ENCODE data around the gene SHROOM3. TPM values are rescaled to one million over a fixed set of nuclear protein-coding genes. Genes with fewer than 3 reads are reported as not detected.
A peak's percentile ranks its signal among the peaks of the same experiment; 100 is the strongest.

SHROOM3 gene
- total and polyA plus RNA-seq, 10 donors: 0.37 to 23.9 (median 8.3) TPM

DNA sequence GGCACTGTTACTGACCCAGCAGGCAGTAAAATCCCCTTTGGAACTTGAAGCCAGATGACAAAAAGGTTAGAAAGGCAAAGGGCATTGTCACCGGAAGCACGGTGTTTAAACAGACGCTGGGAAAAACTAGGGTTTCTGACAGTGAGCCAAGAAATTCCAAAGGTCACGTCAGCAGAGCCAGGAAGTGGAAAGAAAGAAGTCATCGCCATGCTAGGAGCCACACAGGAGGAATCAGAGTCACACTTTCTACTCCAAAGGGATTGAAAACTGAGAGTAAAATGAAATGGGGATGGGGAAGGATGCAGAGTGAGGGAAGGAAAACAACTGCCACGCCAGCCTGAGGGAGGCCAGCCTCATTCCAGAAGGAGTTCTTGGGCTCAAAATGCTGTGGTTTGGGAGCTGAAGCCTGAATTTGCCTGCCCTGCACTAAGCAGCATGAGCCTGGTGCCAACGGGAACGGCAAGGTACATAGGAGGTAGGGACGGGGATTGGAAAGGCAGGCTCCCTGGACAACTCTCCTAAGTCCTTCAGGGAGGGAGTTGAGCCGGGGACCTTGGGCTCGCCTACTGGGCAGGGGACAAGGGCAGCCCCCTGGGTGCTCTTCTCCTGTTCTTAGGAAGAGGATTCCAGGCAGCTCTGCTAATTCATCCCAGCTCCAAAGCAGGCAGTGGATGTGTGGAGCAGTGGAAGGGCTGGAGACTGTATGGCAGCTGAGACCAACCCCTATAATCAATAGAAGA is 396.1 kb downstream of the SHROOM3 start:
- no peak overlapping the region for H3K4me3 ChIP-seq
- intact Hi-C loops (cut with DNase I; ENCODE audit: low total_unique reads): no loop called here

DNA sequence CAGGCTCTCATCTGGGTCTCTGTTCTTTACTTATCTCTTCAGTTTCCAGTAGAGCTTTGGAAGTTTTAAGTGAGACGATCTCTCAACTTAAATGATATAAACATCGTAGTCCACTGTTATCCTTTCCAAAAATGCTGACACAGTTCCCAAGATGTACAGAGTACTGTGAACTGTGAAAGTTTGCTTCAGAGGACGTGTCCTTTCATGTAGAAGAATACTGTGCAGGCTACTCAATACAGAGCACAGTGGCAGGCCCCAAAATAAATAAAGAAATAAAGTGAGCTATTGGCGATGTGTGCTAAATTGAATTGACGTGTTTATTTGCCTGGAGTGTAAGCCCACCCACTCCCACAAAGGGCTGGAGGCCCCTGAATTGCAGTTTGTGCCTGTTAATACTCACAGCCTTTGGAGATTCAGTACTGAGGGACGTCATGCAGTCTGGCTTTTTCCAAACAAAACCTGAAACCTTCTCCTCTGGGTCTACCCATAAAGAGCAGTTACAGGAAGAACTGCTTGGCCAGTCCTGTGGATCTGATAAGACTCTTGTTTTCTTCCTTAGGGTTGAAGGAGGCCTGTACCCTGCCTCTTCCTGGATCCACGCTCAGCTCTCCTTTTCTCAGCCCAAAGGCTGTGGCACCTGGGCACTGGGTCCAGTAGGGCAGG is 396.8 kb downstream of the SHROOM3 start:
- Histone ChIP-seq H3K27me3 (replicated peaks in 1 of 7) (no peaks in the 10 kb centered on the region), H3K4me1 (peaks cover 0 to 21% (median 3%) of the 10 kb centered on the region in 6 donors), H3K9me3 (no peaks in the 10 kb centered on the region), H3K36me3 (no peaks in the 10 kb centered on the region), H3K4me3 (no peak overlapping the region), H3K27ac (peak overlapping the region in 7 of 8 donors; percentile 15 to 74 (median 69))
- 68 to 80% (median 71%) methylated on average over 7 of the region's 7 CpGs for WGBS, 5 donors
- TF ChIP-seq, protein P1, sequence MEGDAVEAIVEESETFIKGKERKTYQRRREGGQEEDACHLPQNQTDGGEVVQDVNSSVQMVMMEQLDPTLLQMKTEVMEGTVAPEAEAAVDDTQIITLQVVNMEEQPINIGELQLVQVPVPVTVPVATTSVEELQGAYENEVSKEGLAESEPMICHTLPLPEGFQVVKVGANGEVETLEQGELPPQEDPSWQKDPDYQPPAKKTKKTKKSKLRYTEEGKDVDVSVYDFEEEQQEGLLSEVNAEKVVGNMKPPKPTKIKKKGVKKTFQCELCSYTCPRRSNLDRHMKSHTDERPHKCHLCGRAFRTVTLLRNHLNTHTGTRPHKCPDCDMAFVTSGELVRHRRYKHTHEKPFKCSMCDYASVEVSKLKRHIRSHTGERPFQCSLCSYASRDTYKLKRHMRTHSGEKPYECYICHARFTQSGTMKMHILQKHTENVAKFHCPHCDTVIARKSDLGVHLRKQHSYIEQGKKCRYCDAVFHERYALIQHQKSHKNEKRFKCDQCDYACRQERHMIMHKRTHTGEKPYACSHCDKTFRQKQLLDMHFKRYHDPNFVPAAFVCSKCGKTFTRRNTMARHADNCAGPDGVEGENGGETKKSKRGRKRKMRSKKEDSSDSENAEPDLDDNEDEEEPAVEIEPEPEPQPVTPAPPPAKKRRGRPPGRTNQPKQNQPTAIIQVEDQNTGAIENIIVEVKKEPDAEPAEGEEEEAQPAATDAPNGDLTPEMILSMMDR (IDR thresholded peaks at IDR 0.05 in 8 of 11, conservative IDR thresholded peaks at IDR 0.05 in 3 of 11): no peak
- TF ChIP-seq POLR2A (IDR thresholded peaks at IDR 0.05) (no peak), POLR2AphosphoS5 (IDR thresholded peaks at IDR 0.05) (no peak)
- intact Hi-C loops (cut with DNase I; ENCODE audit: low total_unique reads): no loop called here
- DNase-seq: no peak

More for the DNA sequence above, 396.1 kb downstream of the SHROOM3 start:
- Histone ChIP-seq H3K27me3 (replicated peaks in 1 of 7) (no peaks in the 10 kb centered on the region), H3K9me3 (no peaks in the 10 kb centered on the region), H3K27ac (peak overlapping the region; percentile 15 to 74 (median 67)), H3K36me3 (no peaks in the 10 kb centered on the region), H3K4me1 (peaks cover 0 to 21% (median 3%) of the 10 kb centered on the region in 6 donors)
- peak in 1 of 3 donors; percentile 58 for TF ChIP-seq POLR2AphosphoS5 (IDR thresholded peaks at IDR 0.05)
- TF ChIP-seq POLR2A (IDR thresholded peaks at IDR 0.05): no peak
- 64 to 75% (median 72%) methylated on average over 11 of the region's 11 CpGs for WGBS, 5 donors
- no peak for DNase-seq

Small RNAs within 50 kb of the gene (microRNA-seq; reads per million reads assigned to microRNA genes)
- 0 reads per million in 3 donors for gene MIR4450
- 0.35 to 1.1 (median 0.57) reads per million in 3 donors for gene MIR548AH

Small RNAs within 50 kb of the gene (small RNA-seq; reads per million reads assigned to genes)
- gene MIR4450 (0 reads per million in 4 donors), gene RF00278 (0 reads per million in 4 donors), gene RNU6-145P (0 reads per million in 4 donors)

Other genes starting within 250 kb of the SHROOM3 start
- 100 to 1,000 TPM; 107 to 201 (median 156) TPM for gene SCARB2, start 221.4 kb upstream of the SHROOM3 start, total RNA-seq
- gene SCARB2, start 221.4 kb upstream of the SHROOM3 start, polyA plus RNA-seq: 10 to 100 TPM; 27.2 to 32.0 (median 28.8) TPM
- 1 to 10 TPM in 6 of 7 donors, under 1 TPM in 1; 0.66 to 6.2 (median 2.4) TPM for gene FAM47E, start 183.5 kb upstream of the SHROOM3 start, total RNA-seq
- 1 to 10 TPM; 1.0 to 1.4 (median 1.3) TPM for gene FAM47E, start 183.5 kb upstream of the SHROOM3 start, polyA plus RNA-seq
- 1 to 10 TPM in 6 of 7 donors, under 1 TPM in 1; 0.79 to 3.1 (median 2.1) TPM for gene STBD1, start 128.5 kb upstream of the SHROOM3 start, total RNA-seq
- gene STBD1, start 128.5 kb upstream of the SHROOM3 start, polyA plus RNA-seq: under 1 TPM; 0.26 to 0.29 (median 0.26) TPM
- under 1 TPM in 5 of 7 donors, not detected in 2; 0.10 to 0.24 (median 0.20) TPM for gene CCDC158, start 14.1 kb upstream of the SHROOM3 start, total RNA-seq
- under 1 TPM in 1 of 3 donors, not detected in 2; 0.02 TPM for gene CCDC158, start 14.1 kb upstream of the SHROOM3 start, polyA plus RNA-seq